ENCODE data around the gene ANAPC2.

DNA sequence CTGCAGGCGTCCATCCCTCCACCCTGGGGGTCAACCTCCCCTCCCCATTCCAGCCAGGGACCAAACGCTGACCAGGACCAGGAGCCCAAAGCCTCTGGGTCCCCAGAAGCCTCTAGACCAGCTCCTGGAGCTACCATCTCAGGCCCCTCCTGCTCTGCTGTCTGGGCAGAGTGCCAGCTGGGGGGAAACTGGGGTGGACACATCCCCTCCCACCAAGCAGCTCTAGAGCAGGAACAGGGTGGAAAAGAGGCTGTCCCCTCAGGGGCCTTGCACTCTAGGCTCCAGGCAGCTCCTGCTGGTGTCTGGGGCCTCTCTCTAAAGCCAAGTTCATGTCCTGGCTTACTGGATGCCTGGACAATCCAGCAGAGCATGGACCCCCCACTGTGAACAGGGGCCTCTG is 4.5 kb upstream of the ANAPC2 start:
- TF ChIP-seq EZH2 (IDR thresholded peaks at IDR 0.05; ENCODE audit: borderline replicate concordance, low read length) = no peak
- TF ChIP-seq, protein P1, sequence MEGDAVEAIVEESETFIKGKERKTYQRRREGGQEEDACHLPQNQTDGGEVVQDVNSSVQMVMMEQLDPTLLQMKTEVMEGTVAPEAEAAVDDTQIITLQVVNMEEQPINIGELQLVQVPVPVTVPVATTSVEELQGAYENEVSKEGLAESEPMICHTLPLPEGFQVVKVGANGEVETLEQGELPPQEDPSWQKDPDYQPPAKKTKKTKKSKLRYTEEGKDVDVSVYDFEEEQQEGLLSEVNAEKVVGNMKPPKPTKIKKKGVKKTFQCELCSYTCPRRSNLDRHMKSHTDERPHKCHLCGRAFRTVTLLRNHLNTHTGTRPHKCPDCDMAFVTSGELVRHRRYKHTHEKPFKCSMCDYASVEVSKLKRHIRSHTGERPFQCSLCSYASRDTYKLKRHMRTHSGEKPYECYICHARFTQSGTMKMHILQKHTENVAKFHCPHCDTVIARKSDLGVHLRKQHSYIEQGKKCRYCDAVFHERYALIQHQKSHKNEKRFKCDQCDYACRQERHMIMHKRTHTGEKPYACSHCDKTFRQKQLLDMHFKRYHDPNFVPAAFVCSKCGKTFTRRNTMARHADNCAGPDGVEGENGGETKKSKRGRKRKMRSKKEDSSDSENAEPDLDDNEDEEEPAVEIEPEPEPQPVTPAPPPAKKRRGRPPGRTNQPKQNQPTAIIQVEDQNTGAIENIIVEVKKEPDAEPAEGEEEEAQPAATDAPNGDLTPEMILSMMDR (conservative IDR thresholded peaks at IDR 0.05 in 1 of 2, IDR thresholded peaks at IDR 0.05 in 1 of 2; ENCODE audit: extremely low read depth in 1 of 2, insufficient read depth in 1 of 2, low read depth in 1 of 2, low read length in 2 of 2) = no peak

Measured in mammary epithelial cell (primary cell).